ENCODE results near the gene MAPT. TPM values are rescaled to one million over a fixed set of nuclear protein-coding genes. Genes with fewer than 3 reads are reported as not detected.

MAPT gene
- total and polyA plus RNA-seq, 2 of the 4 experiments (the other 2 are of a cell fraction), result 0.18 to 0.19 TPM

- CTCF ChIA-PET, result no interaction called here
- no peak overlapping the region for H2BK15ac ChIP-seq (ENCODE audit: low read depth, low read length)
- no CpG with 5 or more reads among the region's 4 CpGs for WGBS, 2 experiments (ENCODE audit: extremely low coverage in 2 of 2, insufficient read length in 1 of 2)
Measured at GRCh38 chr17:45927247-45927646, 32.9 kb downstream of the MAPT start.

More at GRCh38 chr17:45927247-45927646, 32.9 kb downstream of the MAPT start:
- H3K27ac ChIP-seq (ENCODE audit: insufficient read depth, low read length), result no peak overlapping the region
- peaks cover 20% of the 10 kb centered on the region for H3K27me3 ChIP-seq (ENCODE audit: control insufficient read depth, insufficient read depth, low read length)
- no peaks in the 10 kb centered on the region for H3K79me1 ChIP-seq (ENCODE audit: low read depth in 1 of 2, low read length in 2 of 2)
- no peak overlapping the region for H4K8ac ChIP-seq (ENCODE audit: low read depth in 2 of 2, low read length in 2 of 2)
- H2BK120ac ChIP-seq (ENCODE audit: low read depth, low read length), result no peak overlapping the region
- DNase-seq, result no peak
- no peak overlapping the region for H3K4ac ChIP-seq (ENCODE audit: low read depth, low read length)
- no peak overlapping the region for H2BK5ac ChIP-seq (ENCODE audit: low read depth, low read length, poor library complexity, severe bottlenecking)
- no peak overlapping the region for H3K56ac ChIP-seq (ENCODE audit: extremely low read depth, insufficient read depth, low read length)
- no peaks in the 10 kb centered on the region for H3K4me1 ChIP-seq (ENCODE audit: control insufficient read depth, insufficient read depth, low read length)
- POLR2A ChIA-PET (ENCODE audit: unreplicated experiment), result no interaction called here
- intact Hi-C loops (cut with micrococcal nuclease), result no loop called here
- dilution Hi-C loops (cut with HindIII; ENCODE audit: low sequenced_read_pairs, unreplicated experiment), result no loop called here
- no peak overlapping the region for H3K4me2 ChIP-seq (ENCODE audit: low read depth, low read length)
- peaks cover 5% of the 10 kb centered on the region for H3K9me3 ChIP-seq (ENCODE audit: control insufficient read depth, insufficient read depth, low read length)
- no peak overlapping the region for H3K23ac ChIP-seq (ENCODE audit: low read depth, low read length)
- no peak overlapping the region for H4K5ac ChIP-seq (ENCODE audit: low read depth, low read length)
- in situ Hi-C loops (cut with MboI; ENCODE audit: low sequenced_read_pairs), result loop anchor here (5.0 kb wide), 1 partner anchor 40 kb away; no protein-coding TSS in a partner anchor
- H4K20me1 ChIP-seq (ENCODE audit: insufficient read depth, low read length), result no peaks in the 10 kb centered on the region
- no peak overlapping the region for H2AK9ac ChIP-seq (replicated peaks; ENCODE audit: low read depth, low read length, poor library complexity)
- no peak overlapping the region for H2AK5ac ChIP-seq (ENCODE audit: low read depth, low read length)
- no peak overlapping the region for H3K9ac ChIP-seq (ENCODE audit: low read depth, low read length)
- TF ChIP-seq MAFK (IDR thresholded peaks at IDR 0.05; ENCODE audit: low read depth, low read length) (no peak), CHD1 (IDR thresholded peaks at IDR 0.05; ENCODE audit: low read depth, low read length) (no peak), USF2 (IDR thresholded peaks at IDR 0.05; ENCODE audit: low read depth, low read length) (no peak), CTCF (conservative IDR thresholded peaks at IDR 0.05; ENCODE audit: low read depth, low read length) (no peak), RFX5 (IDR thresholded peaks at IDR 0.05; ENCODE audit: low read depth, low read length) (no peak), FOS (IDR thresholded peaks at IDR 0.05; ENCODE audit: low read depth, low read length) (no peak), MAZ (IDR thresholded peaks at IDR 0.05; ENCODE audit: borderline replicate concordance, low read depth, low read length) (no peak), RCOR1 (IDR thresholded peaks at IDR 0.05; ENCODE audit: insufficient replicate concordance, low read length) (no peak), NFE2L2 (IDR thresholded peaks at IDR 0.05; ENCODE audit: low read depth, low read length) (no peak)
- no peak overlapping the region for H3K4me3 ChIP-seq (ENCODE audit: insufficient read depth, low read depth, low read length)
- H3K9me1 ChIP-seq (ENCODE audit: insufficient read depth, low read length), result 0 out of 2 replicates have a peak, but pooled peaks cover 2% of the 10 kb centered on the region
- no peak overlapping the region for H4K91ac ChIP-seq (ENCODE audit: insufficient read depth, low read depth, low read length)
- no peak overlapping the region for H2AFZ ChIP-seq (replicated peaks; ENCODE audit: low read length, poor library complexity)
- ATAC-seq (ENCODE audit: low read depth), result no peak
- no peaks in the 10 kb centered on the region for H3K36me3 ChIP-seq (ENCODE audit: control insufficient read depth, insufficient read depth, low read length)
- H3K18ac ChIP-seq (ENCODE audit: low read depth, low read length), result no peak overlapping the region
- no TSS peak for BruUV-seq (replicated peaks)
- no peak overlapping the region for H2BK20ac ChIP-seq (ENCODE audit: low read depth, low read length)
- H3K14ac ChIP-seq (replicated peaks; ENCODE audit: low read depth, low read length), result no peak overlapping the region

Measured in IMR-90 (cell line).